Activated naive CD8-positive, alpha-beta T cell treated with anti-CD3 and anti-CD28 coated beads, Interleukin-2, amount 50 U/mL, for 24 hours (primary cell): Measurements from ENCODE around the gene CARD10.

ENCODE experiments used
- ATAC-seq: fragments of 150-1000 bp; cut with Tn5 transposase; one replicate; pipeline ENCODE4 v1.10.0; 2021
- DNase-seq: peaks from one replicate; pipeline ENCODE4 v3.0.0; 2021
- H3K27ac Mint-ChIP-seq: one replicate; pipeline ENCODE4 v1.8.0; 2021; ENCODE audit warnings: mild to moderate bottlenecking, mixed read lengths
- H3K27me3 Mint-ChIP-seq: one replicate; pipeline ENCODE4 v1.8.0; 2021; ENCODE audit warnings: mixed read lengths
- H3K36me3 Mint-ChIP-seq: one replicate; pipeline ENCODE4 v1.8.0; 2021; ENCODE audit warnings: low read depth, mixed read lengths
- H3K4me1 Mint-ChIP-seq: one replicate; pipeline ENCODE4 v1.8.0; 2021; ENCODE audit warnings: mixed read lengths
- H3K4me3 Mint-ChIP-seq: one replicate; pipeline ENCODE4 v1.8.0; 2021; ENCODE audit warnings: mild to moderate bottlenecking, moderate library complexity, mixed read lengths
- H3K9me3 Mint-ChIP-seq: one replicate; pipeline ENCODE4 v1.8.0; 2021; ENCODE audit warnings: mixed read lengths

Gene CARD10

DNA sequence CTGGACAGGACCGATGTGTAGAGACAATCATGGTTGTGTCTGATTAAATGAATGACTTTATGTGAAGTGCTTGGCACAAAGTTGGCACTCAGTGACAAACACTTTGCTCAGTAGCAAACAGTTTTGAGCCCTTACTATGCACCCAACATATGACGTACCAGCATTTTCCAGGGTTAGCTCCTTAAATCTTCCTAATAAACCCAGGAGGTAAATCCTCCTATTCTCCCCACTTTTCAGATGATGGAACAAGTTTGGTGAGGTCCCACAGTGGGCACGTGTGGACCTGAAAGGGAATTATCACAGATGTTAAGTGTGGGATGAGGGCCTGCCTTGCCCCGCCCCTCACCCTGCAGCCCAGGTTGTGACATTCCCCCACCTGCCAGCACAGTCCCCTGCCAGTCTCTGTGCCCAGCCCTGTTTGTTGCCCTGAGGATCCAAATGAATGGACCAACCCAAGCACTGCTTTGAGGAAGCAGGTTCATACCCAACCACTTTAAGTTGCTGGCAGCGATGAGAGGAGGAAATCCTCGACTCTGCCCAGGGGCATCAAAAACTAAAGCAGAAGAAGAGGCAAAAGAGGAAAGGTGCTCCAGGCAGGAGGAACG, 6.6 kb upstream of the CARD10 start:
- Mint-ChIP-seq H3K27me3 (peaks cover 18% of the 10 kb centered on the region), H3K36me3 (no peaks in the 10 kb centered on the region), H3K9me3 (no peaks in the 10 kb centered on the region), H3K27ac (no peak overlapping the region), H3K4me3 (no peak overlapping the region), H3K4me1 (peaks cover 13% of the 10 kb centered on the region)
- ATAC-seq (no peak), DNase-seq (no peak)

DNA sequence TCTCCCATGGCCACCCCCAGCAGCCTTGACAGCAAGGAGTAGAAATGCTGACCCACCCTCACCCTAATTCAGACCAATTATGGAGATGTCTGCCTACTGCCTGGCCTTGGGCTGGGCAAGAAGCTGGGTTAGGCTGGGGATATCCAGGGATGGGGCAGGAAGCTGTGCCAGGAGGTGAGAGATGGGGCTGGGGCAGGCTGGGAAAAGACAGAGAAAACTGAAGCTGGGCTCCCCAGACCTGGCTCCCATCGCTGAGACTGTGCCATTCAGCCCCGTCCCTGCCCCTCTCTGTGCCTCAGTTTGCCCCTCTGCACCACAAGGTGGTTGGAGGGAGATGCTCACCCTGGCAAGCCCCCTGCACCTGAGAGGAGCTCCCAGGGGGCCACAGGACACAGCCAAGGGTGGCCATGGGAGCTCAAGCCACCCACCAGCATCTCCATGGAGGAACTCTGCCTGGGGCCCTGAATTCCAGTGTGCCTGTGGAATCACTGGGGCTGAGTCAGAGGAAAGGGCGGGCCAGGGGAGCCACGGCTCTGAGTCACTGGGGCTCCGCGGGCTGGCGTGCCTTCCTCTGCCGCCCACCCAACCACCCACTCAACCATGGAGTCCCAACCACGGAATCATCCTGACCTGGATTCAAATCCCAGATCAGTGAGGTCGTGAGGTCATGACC, 6.0 kb upstream of the CARD10 start:
- peak; percentile 25 for ATAC-seq
- no peaks in the 10 kb centered on the region for H3K36me3 Mint-ChIP-seq
- H3K27me3 Mint-ChIP-seq, result peaks cover 23% of the 10 kb centered on the region
- H3K4me3 Mint-ChIP-seq, result no peak overlapping the region
- H3K27ac Mint-ChIP-seq, result no peak overlapping the region
- peak; percentile 24 for DNase-seq
- peaks cover 13% of the 10 kb centered on the region for H3K4me1 Mint-ChIP-seq
- H3K9me3 Mint-ChIP-seq, result no peaks in the 10 kb centered on the region

DNA sequence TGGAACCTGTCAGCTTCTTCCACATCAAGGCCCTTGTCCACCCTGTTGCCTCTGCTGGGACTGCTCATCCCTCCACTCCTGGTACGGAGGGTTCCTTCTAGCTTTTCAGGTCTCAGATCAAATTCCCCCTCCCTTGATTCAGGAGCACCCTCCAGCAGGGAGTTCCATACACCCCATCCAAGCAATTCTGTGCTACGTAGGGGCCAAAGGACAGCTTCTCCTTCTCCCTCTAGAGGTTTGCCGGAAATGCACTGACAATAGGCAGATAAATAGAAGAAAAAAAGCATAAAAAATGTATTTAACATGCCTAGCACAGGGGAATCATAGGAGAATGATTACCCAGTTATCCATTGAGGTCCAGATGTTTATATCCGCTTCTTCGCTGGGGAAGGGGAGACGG, 3.3 kb upstream of the CARD10 start:
- no peak overlapping the region for H3K27ac Mint-ChIP-seq
- DNase-seq, result no peak
- H3K27me3 Mint-ChIP-seq, result peaks cover 34% of the 10 kb centered on the region
- no peaks in the 10 kb centered on the region for H3K36me3 Mint-ChIP-seq
- peaks cover 10% of the 10 kb centered on the region for H3K4me1 Mint-ChIP-seq
- H3K4me3 Mint-ChIP-seq, result no peak overlapping the region
- ATAC-seq, result no peak
- H3K9me3 Mint-ChIP-seq, result no peaks in the 10 kb centered on the region

DNA sequence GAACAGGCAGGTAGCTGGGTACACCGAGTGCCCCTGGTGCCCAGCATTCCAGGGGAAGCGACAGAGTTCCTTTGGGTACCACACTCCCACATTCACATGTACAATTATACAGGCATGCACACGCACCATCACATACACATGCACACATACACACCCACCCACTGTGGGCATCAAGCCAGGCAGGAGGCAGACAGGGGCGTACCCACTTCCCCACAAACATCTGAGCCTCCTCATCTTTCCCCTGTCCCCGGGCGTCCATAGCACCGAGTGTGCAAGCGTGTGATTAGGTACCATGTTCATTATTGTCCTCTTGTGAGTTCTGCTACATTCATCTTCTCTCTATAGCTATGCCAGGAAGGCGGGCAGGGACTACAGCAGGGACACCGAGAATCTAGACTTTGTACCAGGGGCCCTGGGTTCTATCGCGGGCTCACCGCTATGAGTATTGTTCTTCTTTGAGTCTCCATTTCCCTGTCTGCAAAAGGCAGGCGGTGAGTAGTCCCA, 2.1 kb upstream of the CARD10 start:
- no peaks in the 10 kb centered on the region for H3K36me3 Mint-ChIP-seq
- ATAC-seq (no peak), DNase-seq (no peak)
- no peak overlapping the region for H3K4me3 Mint-ChIP-seq
- no peak overlapping the region for H3K27ac Mint-ChIP-seq
- peaks cover 10% of the 10 kb centered on the region for H3K4me1 Mint-ChIP-seq
- H3K9me3 Mint-ChIP-seq, result no peaks in the 10 kb centered on the region
- H3K27me3 Mint-ChIP-seq, result peaks cover 34% of the 10 kb centered on the region

DNA sequence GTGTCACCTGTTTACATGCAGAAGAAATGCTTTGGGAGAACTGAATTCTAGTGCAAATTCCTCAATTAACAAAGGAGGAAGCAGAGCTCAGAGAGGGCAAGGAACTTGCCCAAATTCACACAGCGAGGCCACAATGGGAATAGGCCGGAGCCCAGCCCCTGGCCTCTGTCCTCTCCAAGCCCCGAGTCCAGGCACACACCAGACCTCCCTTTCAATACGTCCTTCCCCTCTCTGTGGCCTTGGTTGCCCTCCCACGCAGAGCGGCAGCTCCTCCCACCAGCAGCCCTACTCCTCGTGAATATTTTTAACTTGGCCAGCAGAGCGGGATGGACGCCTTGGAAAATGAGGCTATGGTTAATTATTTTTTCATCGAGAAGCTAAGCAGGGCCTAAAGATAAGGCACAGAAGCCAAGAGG, 1.6 kb upstream of the CARD10 start:
- DNase-seq (no peak), ATAC-seq (no peak)
- Mint-ChIP-seq H3K9me3 (no peaks in the 10 kb centered on the region), H3K4me1 (peaks cover 7% of the 10 kb centered on the region), H3K27me3 (peaks cover 34% of the 10 kb centered on the region), H3K4me3 (no peak overlapping the region), H3K36me3 (no peaks in the 10 kb centered on the region), H3K27ac (no peak overlapping the region)

DNA sequence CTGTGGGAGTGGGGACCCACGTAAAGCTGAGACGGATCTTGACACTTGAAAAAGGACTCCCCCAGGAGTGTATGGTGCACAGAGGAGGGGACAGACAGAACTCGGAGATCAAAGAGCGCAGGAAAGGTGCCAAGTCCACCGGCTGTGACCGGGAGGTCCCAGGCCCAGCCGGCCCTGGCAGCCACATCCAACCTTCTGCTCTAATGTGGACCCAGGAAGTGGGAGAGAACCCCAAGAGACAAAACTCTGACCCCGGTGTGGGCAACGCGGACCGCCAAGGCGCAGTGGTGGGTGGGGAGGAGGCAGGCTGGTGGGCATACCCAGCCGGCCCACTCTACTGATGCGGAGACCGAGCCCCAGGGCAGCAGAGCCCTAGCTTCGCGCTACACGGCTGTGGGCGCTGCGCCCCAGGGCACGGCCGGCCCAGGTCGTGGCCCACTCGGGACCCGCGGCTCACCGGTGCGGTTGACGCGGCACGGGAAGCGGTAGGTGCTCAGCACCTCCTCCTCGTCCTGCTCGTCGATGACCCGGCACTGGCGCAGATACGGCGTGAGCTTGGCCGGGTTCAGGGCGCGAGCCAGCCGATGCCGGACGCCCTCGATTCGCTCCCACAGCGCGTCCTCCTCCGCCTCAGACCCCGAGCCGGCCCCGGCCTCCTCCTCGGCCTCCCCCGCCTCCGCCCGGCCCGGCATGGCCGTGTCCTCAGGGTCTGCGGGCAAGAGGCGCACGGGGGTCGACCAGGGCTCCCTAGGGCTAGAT, 527 bp downstream of the CARD10 start:
- ATAC-seq (no peak), DNase-seq (no peak)
- Mint-ChIP-seq H3K4me1 (peaks cover 3% of the 10 kb centered on the region), H3K27me3 (peaks cover 31% of the 10 kb centered on the region), H3K27ac (no peak overlapping the region), H3K9me3 (no peaks in the 10 kb centered on the region), H3K36me3 (no peaks in the 10 kb centered on the region), H3K4me3 (peak overlapping the region; percentile 48)

DNA sequence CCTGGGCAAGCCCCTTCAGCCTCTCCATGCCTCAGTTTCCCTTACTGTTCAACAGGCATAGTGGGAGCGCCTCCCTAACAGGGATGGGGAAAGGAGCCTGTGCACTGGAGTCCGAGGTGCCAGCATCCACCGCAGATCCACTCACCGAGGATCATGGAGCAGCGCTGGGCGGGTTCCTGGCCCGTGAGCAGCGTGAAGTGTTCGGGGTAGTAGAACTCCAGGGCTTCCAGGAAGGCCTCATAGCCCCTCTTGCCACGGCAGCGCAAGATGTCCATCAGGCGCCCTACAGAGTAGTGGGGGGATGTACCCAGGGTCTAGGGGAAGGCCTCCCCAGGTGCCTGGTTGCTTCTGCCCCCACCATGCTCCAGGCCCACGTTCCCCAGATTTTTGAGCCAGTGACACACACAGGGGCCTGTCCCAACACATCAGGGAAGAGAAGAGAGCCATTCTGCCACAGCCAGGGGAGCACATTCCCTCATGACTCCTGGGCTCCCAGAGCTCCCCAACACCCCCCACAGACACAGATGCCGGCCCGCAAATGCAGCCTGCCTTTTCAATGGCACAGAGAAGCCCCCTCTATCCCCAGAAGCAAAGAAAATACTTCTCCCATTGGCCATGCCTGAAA, 1.3 kb downstream of the CARD10 start:
- Mint-ChIP-seq H3K27ac (no peak overlapping the region), H3K9me3 (no peaks in the 10 kb centered on the region), H3K4me3 (peak overlapping the region; percentile 48), H3K27me3 (peaks cover 29% of the 10 kb centered on the region), H3K4me1 (peaks cover 3% of the 10 kb centered on the region), H3K36me3 (no peaks in the 10 kb centered on the region)
- DNase-seq, result no peak
- no peak for ATAC-seq

DNA sequence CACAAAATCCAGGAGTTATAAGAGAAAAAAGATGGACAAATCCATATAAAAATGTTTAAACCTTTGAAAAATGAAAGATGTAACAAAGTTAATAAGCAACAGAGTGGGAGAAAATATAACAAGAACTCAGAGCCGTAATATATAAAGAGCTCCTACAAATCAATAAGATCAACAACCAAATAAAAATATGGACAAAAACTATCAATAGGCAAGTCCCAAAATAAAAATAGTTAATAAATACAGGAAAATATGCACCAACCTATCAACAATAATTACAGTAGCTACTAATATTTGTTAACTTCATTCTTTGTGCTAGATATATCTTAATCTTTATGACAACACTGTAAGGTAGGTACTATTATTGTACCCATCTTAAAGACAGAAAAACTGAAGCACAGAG, 2.8 kb downstream of the CARD10 start:
- Mint-ChIP-seq H3K4me3 (no peak overlapping the region), H3K27ac (no peak overlapping the region), H3K27me3 (peaks cover 22% of the 10 kb centered on the region), H3K9me3 (no peaks in the 10 kb centered on the region), H3K36me3 (no peaks in the 10 kb centered on the region), H3K4me1 (peaks cover 3% of the 10 kb centered on the region)
- no peak for DNase-seq
- no peak for ATAC-seq

DNA sequence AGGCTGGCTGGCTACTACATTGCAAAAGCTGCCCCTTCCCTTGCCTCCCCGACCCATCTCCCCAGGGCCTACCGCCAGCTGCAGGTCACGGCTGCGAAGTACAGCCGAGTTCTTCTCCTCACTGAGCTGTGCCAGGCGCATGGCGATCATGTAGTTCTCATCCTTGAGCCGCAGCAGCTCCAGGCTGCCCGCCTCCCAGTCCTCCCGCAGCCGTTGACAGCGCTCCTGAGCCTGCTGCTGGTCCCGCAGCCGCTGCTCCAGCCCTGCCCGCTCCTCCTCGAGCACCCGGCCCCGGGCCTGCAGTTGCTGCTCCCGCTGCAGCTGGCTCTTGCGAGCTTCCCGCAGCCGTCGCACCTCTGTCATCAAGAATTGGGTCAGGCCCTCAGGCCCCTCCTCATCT, 3.3 kb downstream of the CARD10 start:
- no peaks in the 10 kb centered on the region for H3K9me3 Mint-ChIP-seq
- H3K4me1 Mint-ChIP-seq, result peaks cover 3% of the 10 kb centered on the region
- peaks cover 18% of the 10 kb centered on the region for H3K27me3 Mint-ChIP-seq
- no peak overlapping the region for H3K27ac Mint-ChIP-seq
- no peaks in the 10 kb centered on the region for H3K36me3 Mint-ChIP-seq
- no peak for DNase-seq
- ATAC-seq, result no peak
- no peak overlapping the region for H3K4me3 Mint-ChIP-seq

DNA sequence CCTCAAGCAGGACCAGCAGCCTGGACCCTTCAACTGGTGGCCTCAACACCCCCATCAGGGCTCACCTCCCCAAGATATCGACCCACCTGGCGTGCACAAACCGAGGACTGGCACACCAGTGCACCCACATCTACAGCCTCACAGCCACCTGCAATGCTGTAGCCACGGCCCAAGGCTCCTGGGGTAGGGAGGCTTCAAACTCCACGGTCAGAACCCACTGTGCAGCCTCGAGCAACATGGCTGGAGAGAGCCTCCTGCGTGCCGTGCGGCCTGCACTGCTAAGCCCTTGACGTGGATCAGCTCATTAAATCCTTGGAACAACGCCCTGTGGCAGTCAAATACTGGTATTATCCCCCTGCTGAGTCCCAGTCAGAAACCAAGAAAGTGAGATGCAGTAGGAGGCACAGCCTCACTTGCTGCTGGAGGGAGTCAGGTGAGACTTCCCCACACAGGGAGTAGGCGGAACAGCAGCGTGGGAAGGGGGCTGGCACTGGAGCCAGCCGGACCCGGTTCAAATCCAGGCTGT, 4.6 kb downstream of the CARD10 start:
- H3K27me3 Mint-ChIP-seq, result peaks cover 8% of the 10 kb centered on the region
- H3K4me3 Mint-ChIP-seq, result no peak overlapping the region

DNA sequence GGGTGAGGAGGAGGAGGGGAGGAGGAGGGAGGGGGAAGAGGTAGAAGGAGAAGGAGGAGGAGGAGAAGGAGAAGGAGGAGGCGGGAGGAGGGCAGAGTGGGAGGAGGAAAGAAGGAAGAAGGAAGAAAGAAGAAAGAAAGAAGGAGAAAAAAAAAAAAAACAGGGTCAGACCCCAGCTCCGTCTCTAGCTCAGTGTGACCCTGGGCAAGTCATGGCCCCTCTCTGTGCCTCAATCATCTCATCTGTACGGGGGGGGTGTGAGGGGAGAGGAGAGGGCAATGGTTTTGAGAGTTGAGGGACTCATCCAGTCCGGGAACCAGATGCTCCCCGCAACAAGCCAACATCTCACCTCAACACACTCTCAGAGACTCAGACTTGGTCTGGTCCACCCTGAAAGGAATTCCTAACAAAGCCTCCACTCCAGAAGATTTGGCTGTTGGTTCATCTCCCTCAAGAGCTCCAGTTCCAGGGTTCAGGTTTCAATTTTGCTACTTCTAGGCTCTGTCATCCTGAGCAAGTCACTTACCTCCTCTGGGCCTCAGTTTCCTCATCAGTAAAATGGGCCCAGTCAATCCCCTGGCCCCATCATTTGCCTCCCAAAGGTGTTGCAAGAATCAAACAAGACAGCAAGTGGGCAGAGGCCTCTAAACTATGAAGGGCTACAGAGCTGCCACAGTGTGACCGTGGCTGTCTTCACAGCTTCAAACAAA, 7.7 kb downstream of the CARD10 start:
- H3K4me3 Mint-ChIP-seq, result no peak overlapping the region
- no peak overlapping the region for H3K27ac Mint-ChIP-seq

More for the DNA sequence above, 4.6 kb downstream of the CARD10 start:
- DNase-seq (no peak), ATAC-seq (no peak)
- Mint-ChIP-seq H3K4me1 (peaks cover 3% of the 10 kb centered on the region), H3K36me3 (no peaks in the 10 kb centered on the region), H3K27ac (no peak overlapping the region), H3K9me3 (no peaks in the 10 kb centered on the region)

DNA sequence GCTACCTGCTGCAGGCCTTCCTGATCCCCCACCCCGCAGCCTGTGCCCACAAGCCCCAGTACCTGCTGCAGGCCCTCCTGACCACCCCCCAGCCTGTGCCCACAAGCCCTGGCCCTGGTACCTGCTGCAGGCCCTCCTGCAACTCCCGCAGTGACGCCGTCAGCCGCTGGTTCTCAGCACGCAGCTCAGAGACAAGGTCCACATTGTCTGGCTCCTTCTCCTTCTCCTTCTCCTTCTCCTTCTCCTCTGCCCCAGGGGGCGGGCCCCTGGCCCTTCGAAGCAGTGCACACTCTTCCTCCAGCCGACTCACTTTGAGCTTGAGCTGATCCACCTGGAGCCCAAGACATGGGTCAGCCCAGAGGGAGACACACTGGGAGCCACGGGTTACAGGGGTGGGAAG, 9.1 kb downstream of the CARD10 start:
- Mint-ChIP-seq H3K4me3 (no peak overlapping the region), H3K9me3 (no peaks in the 10 kb centered on the region), H3K27ac (no peak overlapping the region), H3K4me1 (no peaks in the 10 kb centered on the region), H3K27me3 (peaks cover 1% of the 10 kb centered on the region), H3K36me3 (no peaks in the 10 kb centered on the region)
- ATAC-seq (no peak), DNase-seq (no peak)

More for the DNA sequence above, 7.7 kb downstream of the CARD10 start:
- H3K9me3 Mint-ChIP-seq, result no peaks in the 10 kb centered on the region
- ATAC-seq (no peak), DNase-seq (no peak)
- H3K27me3 Mint-ChIP-seq, result peaks cover 1% of the 10 kb centered on the region
- no peaks in the 10 kb centered on the region for H3K4me1 Mint-ChIP-seq
- H3K36me3 Mint-ChIP-seq, result no peaks in the 10 kb centered on the region

DNA sequence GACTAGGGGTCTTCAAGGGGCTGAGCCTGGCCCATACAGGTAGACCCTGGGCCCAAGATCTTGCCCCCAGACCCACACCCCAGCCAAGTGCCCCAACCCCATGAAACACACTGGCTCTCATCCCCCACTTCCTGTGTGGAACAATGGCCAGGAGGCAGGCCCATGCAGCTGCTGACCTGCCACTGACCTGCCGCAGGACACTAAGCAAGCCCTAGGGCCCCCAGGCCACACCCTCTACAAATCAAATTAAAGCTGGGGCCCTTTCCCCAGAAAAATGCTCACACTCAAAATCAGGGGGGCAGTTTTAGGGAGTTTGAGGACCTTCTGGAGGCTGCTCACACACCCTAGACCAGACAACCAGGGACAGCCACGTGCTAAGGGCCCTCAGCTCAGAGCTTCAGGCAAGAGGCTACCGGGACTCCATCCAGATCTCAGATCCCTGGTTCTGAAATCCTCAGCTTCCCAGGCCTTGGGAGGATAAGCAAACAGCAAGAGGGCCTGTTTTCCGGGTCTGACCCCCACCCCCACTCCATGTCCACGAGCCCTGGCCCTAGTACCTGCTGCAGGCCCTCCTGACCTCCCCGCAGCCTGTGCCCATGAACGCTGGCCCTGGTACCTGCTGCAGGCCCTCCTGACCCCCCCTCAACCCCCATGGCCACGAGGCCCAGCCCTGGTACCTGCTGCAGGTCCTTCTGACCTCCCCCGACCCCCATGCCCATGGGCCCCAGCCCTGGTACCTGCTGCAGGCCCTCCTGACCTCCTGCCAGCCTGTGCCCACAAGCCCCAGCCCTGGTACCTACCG, 10.0 kb downstream of the CARD10 start:
- DNase-seq (no peak), ATAC-seq (no peak)
- Mint-ChIP-seq H3K27me3 (peaks cover 1% of the 10 kb centered on the region), H3K27ac (no peak overlapping the region), H3K4me3 (no peak overlapping the region), H3K4me1 (no peaks in the 10 kb centered on the region), H3K9me3 (no peaks in the 10 kb centered on the region), H3K36me3 (no peaks in the 10 kb centered on the region)
